Uterus (tissue), 4 donors: ENCODE data around the gene DNAH10. TPM values are rescaled to one million over a fixed set of nuclear protein-coding genes. Genes with fewer than 3 reads are reported as not detected.

ENCODE experiments used
- DNase-seq, 2 donors: peaks; one replicate each; pipeline ENCODE4 v3.0.0-alpha.2; 2019 to 2020
- H3K27ac ChIP-seq, 2 donors: fragments of 200-600 bp; sonication (generic); 1 replicate in 1 of 2; 2 replicates in 1 of 2; pipeline ENCODE4 v1.5.1; 2016 to 2018
- H3K27me3 ChIP-seq, 2 donors: fragments of 200-600 bp; sonication (generic); one replicate each; pipeline ENCODE4 v1.5.1; 2018 to 2019; ENCODE audit warnings: control low read depth in 1 of 2
- H3K36me3 ChIP-seq, 2 donors: fragments of 200-600 bp; sonication (generic); one replicate each; pipeline ENCODE4 v1.5.1; 2019; ENCODE audit warnings: control low read depth in 1 of 2
- H3K4me1 ChIP-seq, 2 donors: fragments of 200-600 bp; sonication (generic); one replicate each; pipeline ENCODE4 v1.5.1; 2018 to 2019; ENCODE audit warnings: control low read depth in 1 of 2
- H3K4me3 ChIP-seq, 2 donors: fragments of 200-600 bp; sonication (generic); 1 replicate in 1 of 2; 2 replicates in 1 of 2; pipeline ENCODE4 v1.5.1; 2018 to 2019; ENCODE audit warnings: mild to moderate bottlenecking in 1 of 2
- H3K9me3 ChIP-seq, 2 donors: fragments of 200-600 bp; sonication (generic); one replicate each; pipeline ENCODE4 v1.5.1; 2019; ENCODE audit warnings: control low read depth in 1 of 2
- POLR2A ChIP-seq, 2 donors: fragments of 450-650 bp; IDR thresholded peaks; one replicate each; pipeline ENCODE4 v1.6.1; 2016; ENCODE audit warnings: antibody characterized with exemption in 2 of 2, mild to moderate bottlenecking in 1 of 2, moderate library complexity in 1 of 2
- intact Hi-C: fragments of 100-400 bp; cut with DNase I; formaldehyde crosslinking; loops from one replicate; pipeline ENCODE4 v1.15.1; 2023; ENCODE audit warnings: low total_unique reads
- total RNA-seq, 4 donors: library from RNA; depleted of rRNA in 3 of 4; stranded (reverse); fragments of >200 nt in 3 of 4; gene quantifications; one replicate each; pipeline versions ENCODE4 v1.1.0 to v1.2.4, GENCODE V29; 2014 to 2023
- TF ChIP-seq, protein P1 (sequence below), 4 experiments: fragments of 200-600 bp in 2 of 4; fragments of 450-650 bp in 2 of 4; sonication (generic) in 2 of 4; IDR thresholded peaks; one replicate each; pipeline ENCODE4 v1.5.1; 2016 to 2019; ENCODE audit warnings: antibody characterized with exemption in 4 of 4, mild to moderate bottlenecking in 2 of 4, moderate library complexity in 1 of 4
- donor health status: DM: yes; HTN: yes; CAD: no.

The DNAH10 gene
- total RNA-seq, 4 donors from 2014 or later: under 0.01 to 3.9 (median 1.1) TPM

- Histone ChIP-seq H3K27me3 (no peaks in the 10 kb centered on the region), H3K36me3 (no peaks in the 10 kb centered on the region), H3K9me3 (no peaks in the 10 kb centered on the region), H3K4me3 (no peak overlapping the region), H3K27ac (no peak overlapping the region), H3K4me1 (no peaks in the 10 kb centered on the region)
- no peak for DNase-seq
- TF ChIP-seq, protein P1, sequence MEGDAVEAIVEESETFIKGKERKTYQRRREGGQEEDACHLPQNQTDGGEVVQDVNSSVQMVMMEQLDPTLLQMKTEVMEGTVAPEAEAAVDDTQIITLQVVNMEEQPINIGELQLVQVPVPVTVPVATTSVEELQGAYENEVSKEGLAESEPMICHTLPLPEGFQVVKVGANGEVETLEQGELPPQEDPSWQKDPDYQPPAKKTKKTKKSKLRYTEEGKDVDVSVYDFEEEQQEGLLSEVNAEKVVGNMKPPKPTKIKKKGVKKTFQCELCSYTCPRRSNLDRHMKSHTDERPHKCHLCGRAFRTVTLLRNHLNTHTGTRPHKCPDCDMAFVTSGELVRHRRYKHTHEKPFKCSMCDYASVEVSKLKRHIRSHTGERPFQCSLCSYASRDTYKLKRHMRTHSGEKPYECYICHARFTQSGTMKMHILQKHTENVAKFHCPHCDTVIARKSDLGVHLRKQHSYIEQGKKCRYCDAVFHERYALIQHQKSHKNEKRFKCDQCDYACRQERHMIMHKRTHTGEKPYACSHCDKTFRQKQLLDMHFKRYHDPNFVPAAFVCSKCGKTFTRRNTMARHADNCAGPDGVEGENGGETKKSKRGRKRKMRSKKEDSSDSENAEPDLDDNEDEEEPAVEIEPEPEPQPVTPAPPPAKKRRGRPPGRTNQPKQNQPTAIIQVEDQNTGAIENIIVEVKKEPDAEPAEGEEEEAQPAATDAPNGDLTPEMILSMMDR (IDR thresholded peaks at IDR 0.05): no peak
- no peak for TF ChIP-seq POLR2A (IDR thresholded peaks at IDR 0.05)
- intact Hi-C loops: no loop called here
These were observed 127.9 kb downstream of the DNAH10 start for GRCh38 chr12:123889848-123890535.

- no peaks in the 10 kb centered on the region for H3K36me3 ChIP-seq
- no peak for TF ChIP-seq POLR2A (IDR thresholded peaks at IDR 0.05)
- TF ChIP-seq, protein P1 (IDR thresholded peaks at IDR 0.05): no peak
- H3K4me3 ChIP-seq: no peak overlapping the region
- H3K9me3 ChIP-seq: no peaks in the 10 kb centered on the region
- H3K27me3 ChIP-seq: no peaks in the 10 kb centered on the region
- intact Hi-C loops: no loop called here
- no peaks in the 10 kb centered on the region for H3K4me1 ChIP-seq
- no peak for DNase-seq
- no peak overlapping the region for H3K27ac ChIP-seq
These were observed 128.4 kb downstream of the DNAH10 start for GRCh38 chr12:123890536-123890902.

DNA sequence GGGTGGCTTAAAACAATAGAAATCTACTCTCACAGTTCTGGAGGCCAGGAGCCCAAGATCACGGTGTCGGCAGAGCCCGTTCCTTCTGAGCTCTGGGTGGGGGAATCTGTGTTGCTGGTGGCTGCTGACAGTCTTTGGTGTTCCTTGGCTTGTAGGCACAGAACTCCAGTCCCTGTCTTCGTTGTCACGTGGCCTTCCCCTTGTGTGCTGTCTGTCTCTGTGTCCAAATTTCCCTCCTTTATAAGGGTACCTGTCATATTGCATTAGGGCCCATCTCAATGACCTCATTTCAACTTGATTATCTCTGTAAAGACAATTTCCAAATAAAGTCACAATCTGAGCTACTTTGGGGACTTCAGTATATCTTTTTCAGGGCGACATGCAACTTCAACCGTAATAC lies 128.9 kb downstream of the DNAH10 start:
- H3K36me3 ChIP-seq: no peaks in the 10 kb centered on the region
- no peak overlapping the region for H3K27ac ChIP-seq
- no peaks in the 10 kb centered on the region for H3K27me3 ChIP-seq
- intact Hi-C loops: no loop called here
- TF ChIP-seq POLR2A (IDR thresholded peaks at IDR 0.05): no peak
- TF ChIP-seq, protein P1 (IDR thresholded peaks at IDR 0.05): no peak
- H3K4me3 ChIP-seq: no peak overlapping the region
- H3K9me3 ChIP-seq: no peaks in the 10 kb centered on the region
- DNase-seq: no peak
- H3K4me1 ChIP-seq: no peaks in the 10 kb centered on the region

DNA sequence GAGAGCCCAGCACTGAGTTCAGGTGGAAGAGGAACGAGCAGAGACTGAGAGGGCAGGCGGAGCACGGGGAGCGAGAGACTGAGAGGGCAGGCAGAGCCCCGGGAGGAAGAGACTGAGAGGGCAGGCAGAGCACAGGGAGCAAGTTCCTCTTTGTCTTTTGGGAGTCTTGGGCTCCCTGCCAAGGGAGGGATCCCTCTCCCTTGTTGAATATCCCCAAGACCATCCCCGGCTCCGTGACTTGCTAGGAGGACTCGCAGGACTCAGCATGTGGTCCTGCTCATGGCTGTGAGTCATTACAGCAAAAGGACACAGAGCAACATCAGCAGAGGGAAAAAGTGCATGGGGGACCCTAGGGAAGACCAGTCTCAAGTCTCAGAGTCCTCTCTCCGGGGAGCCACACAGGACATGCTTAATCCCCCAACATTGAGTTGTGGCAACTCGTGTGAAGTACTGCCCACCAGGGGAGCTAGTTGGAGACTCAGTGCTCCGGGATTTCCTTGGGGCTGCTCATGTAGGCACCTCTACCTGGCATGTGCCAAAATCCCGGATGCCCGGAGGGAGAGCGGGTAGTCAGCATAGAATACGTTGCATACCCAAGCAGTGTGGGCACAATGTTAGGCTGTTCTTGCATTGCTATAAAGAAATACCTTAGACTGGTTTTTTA lies 129.5 kb downstream of the DNAH10 start:
- TF ChIP-seq, protein P1 (IDR thresholded peaks at IDR 0.05): no peak
- TF ChIP-seq POLR2A (IDR thresholded peaks at IDR 0.05): no peak
- intact Hi-C loops: no loop called here
- Histone ChIP-seq H3K9me3 (no peaks in the 10 kb centered on the region), H3K36me3 (no peaks in the 10 kb centered on the region), H3K27ac (no peak overlapping the region), H3K4me3 (no peak overlapping the region), H3K4me1 (no peaks in the 10 kb centered on the region), H3K27me3 (no peaks in the 10 kb centered on the region)
- DNase-seq: no peak

DNA sequence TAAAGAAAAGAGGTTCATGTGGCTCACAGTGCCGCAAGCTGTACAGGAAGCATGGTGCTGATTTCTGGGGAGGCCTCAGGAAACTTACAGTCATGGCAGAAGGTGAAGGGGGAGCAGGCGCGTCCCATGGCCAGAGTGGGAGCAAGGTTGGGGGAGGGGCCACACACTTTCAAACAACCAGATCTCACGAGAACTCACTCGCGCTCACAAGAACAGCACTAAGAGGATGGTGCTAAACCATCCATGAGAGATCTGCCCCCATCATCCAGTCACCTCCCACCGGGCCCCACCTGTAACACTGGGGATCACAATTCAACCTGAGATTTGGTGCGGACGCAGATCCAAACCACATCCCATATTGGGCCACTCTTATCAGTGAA lies 130.1 kb downstream of the DNAH10 start:
- DNase-seq: no peak
- intact Hi-C loops: no loop called here
- H3K4me1 ChIP-seq: no peaks in the 10 kb centered on the region
- no peak overlapping the region for H3K27ac ChIP-seq
- no peaks in the 10 kb centered on the region for H3K9me3 ChIP-seq
- H3K36me3 ChIP-seq: no peaks in the 10 kb centered on the region
- no peak for TF ChIP-seq POLR2A (IDR thresholded peaks at IDR 0.05)
- TF ChIP-seq, protein P1 (IDR thresholded peaks at IDR 0.05): no peak
- H3K4me3 ChIP-seq: no peak overlapping the region
- no peaks in the 10 kb centered on the region for H3K27me3 ChIP-seq
